ENCODE measurements around the gene BCAN. TPM values are rescaled to one million over a fixed set of nuclear protein-coding genes. Genes with fewer than 3 reads are reported as not detected.

Gene BCAN
- total RNA-seq, 1 donor from 2014 or later = not detected

- Mint-ChIP-seq H3K27me3 (ENCODE audit: insufficient read depth) (peaks cover 78% of the 10 kb centered on the region), H3K4me1 (ENCODE audit: low read depth) (peaks cover 42% of the 10 kb centered on the region), H3K27ac (no peak overlapping the region), H3K4me3 (peak overlapping the region; percentile 45), H3K9me3 (no peaks in the 10 kb centered on the region), H3K36me3 (ENCODE audit: low read depth) (peaks cover 5% of the 10 kb centered on the region)
- DNase-seq (ENCODE audit: low spot score) = no peak
- intact Hi-C loops (cut with micrococcal nuclease) = no loop called here
Observed at GRCh38 chr1:156642265-156643048, 540 bp downstream of the BCAN start.

- Mint-ChIP-seq H3K9me3 (no peaks in the 10 kb centered on the region), H3K27ac (peak overlapping the region; percentile 0), H3K27me3 (ENCODE audit: insufficient read depth) (peaks cover 81% of the 10 kb centered on the region), H3K4me1 (ENCODE audit: low read depth) (peaks cover 42% of the 10 kb centered on the region), H3K36me3 (ENCODE audit: low read depth) (peaks cover 5% of the 10 kb centered on the region), H3K4me3 (peak overlapping the region; percentile 45)
- DNase-seq (ENCODE audit: low spot score) = no peak
- intact Hi-C loops (cut with micrococcal nuclease) = no loop called here
Observed at GRCh38 chr1:156643049-156643777, 1.3 kb downstream of the BCAN start.

- peak overlapping the region; percentile 3 for H3K4me3 Mint-ChIP-seq
- H3K9me3 Mint-ChIP-seq = no peaks in the 10 kb centered on the region
- DNase-seq (ENCODE audit: low spot score) = peak; percentile 46
- H3K4me1 Mint-ChIP-seq (ENCODE audit: low read depth) = peaks cover 42% of the 10 kb centered on the region
- H3K27me3 Mint-ChIP-seq (ENCODE audit: insufficient read depth) = peaks cover 79% of the 10 kb centered on the region
- intact Hi-C loops (cut with micrococcal nuclease) = loop anchor here (1.0 kb wide), 1 partner anchor 16 kb away; no protein-coding TSS in a partner anchor
- H3K36me3 Mint-ChIP-seq (ENCODE audit: low read depth) = peaks cover 5% of the 10 kb centered on the region
- H3K27ac Mint-ChIP-seq = peak overlapping the region; percentile 0
Observed at GRCh38 chr1:156643778-156644092, 1.8 kb downstream of the BCAN start.

- intact Hi-C loops (cut with micrococcal nuclease) = loop anchor here (1.0 kb wide), 1 partner anchor 17 kb away; no protein-coding TSS in a partner anchor
- no peak for DNase-seq (ENCODE audit: low spot score)
- H3K36me3 Mint-ChIP-seq (ENCODE audit: low read depth) = peaks cover 5% of the 10 kb centered on the region
Observed at GRCh38 chr1:156644146-156644545, 2.2 kb downstream of the BCAN start.

GRCh38 chr1:156644640-156645039, 2.7 kb downstream of the BCAN start:
- H3K4me1 Mint-ChIP-seq (ENCODE audit: low read depth) = peaks cover 42% of the 10 kb centered on the region
- H3K36me3 Mint-ChIP-seq (ENCODE audit: low read depth) = peaks cover 5% of the 10 kb centered on the region
- no peak for DNase-seq (ENCODE audit: low spot score)
- intact Hi-C loops (cut with micrococcal nuclease) = loop anchor here (1.0 kb wide), 1 partner anchor 17 kb away; no protein-coding TSS in a partner anchor
- peaks cover 77% of the 10 kb centered on the region for H3K27me3 Mint-ChIP-seq (ENCODE audit: insufficient read depth)
- no peaks in the 10 kb centered on the region for H3K9me3 Mint-ChIP-seq
- H3K4me3 Mint-ChIP-seq = peak overlapping the region; percentile 16
- H3K27ac Mint-ChIP-seq = no peak overlapping the region

More at GRCh38 chr1:156644146-156644545, 2.2 kb downstream of the BCAN start:
- H3K4me1 Mint-ChIP-seq (ENCODE audit: low read depth) = peaks cover 42% of the 10 kb centered on the region
- H3K27me3 Mint-ChIP-seq (ENCODE audit: insufficient read depth) = peaks cover 79% of the 10 kb centered on the region
- no peak overlapping the region for H3K27ac Mint-ChIP-seq
- no peaks in the 10 kb centered on the region for H3K9me3 Mint-ChIP-seq
- no peak overlapping the region for H3K4me3 Mint-ChIP-seq

GRCh38 chr1:156645056-156645455, 3.1 kb downstream of the BCAN start:
- H3K4me3 Mint-ChIP-seq = no peak overlapping the region
- intact Hi-C loops (cut with micrococcal nuclease) = no loop called here

GRCh38 chr1:156645666-156646065, 3.7 kb downstream of the BCAN start:
- Mint-ChIP-seq H3K4me1 (ENCODE audit: low read depth) (peaks cover 42% of the 10 kb centered on the region), H3K27me3 (ENCODE audit: insufficient read depth) (peaks cover 73% of the 10 kb centered on the region), H3K4me3 (no peak overlapping the region), H3K27ac (no peak overlapping the region), H3K36me3 (ENCODE audit: low read depth) (peaks cover 5% of the 10 kb centered on the region), H3K9me3 (no peaks in the 10 kb centered on the region)
- intact Hi-C loops (cut with micrococcal nuclease) = no loop called here
- DNase-seq (ENCODE audit: low spot score) = no peak

More at GRCh38 chr1:156645056-156645455, 3.1 kb downstream of the BCAN start:
- H3K27me3 Mint-ChIP-seq (ENCODE audit: insufficient read depth) = peaks cover 75% of the 10 kb centered on the region
- no peak for DNase-seq (ENCODE audit: low spot score)
- no peaks in the 10 kb centered on the region for H3K9me3 Mint-ChIP-seq
- peaks cover 42% of the 10 kb centered on the region for H3K4me1 Mint-ChIP-seq (ENCODE audit: low read depth)
- peaks cover 5% of the 10 kb centered on the region for H3K36me3 Mint-ChIP-seq (ENCODE audit: low read depth)
- no peak overlapping the region for H3K27ac Mint-ChIP-seq

- Mint-ChIP-seq H3K4me1 (ENCODE audit: low read depth) (peaks cover 37% of the 10 kb centered on the region), H3K27me3 (ENCODE audit: insufficient read depth) (peaks cover 64% of the 10 kb centered on the region), H3K4me3 (no peak overlapping the region), H3K9me3 (no peaks in the 10 kb centered on the region), H3K36me3 (ENCODE audit: low read depth) (peaks cover 5% of the 10 kb centered on the region), H3K27ac (no peak overlapping the region)
- intact Hi-C loops (cut with micrococcal nuclease) = no loop called here
- DNase-seq (ENCODE audit: low spot score) = no peak
Observed at GRCh38 chr1:156646738-156647211, 4.9 kb downstream of the BCAN start.

- H3K4me1 Mint-ChIP-seq (ENCODE audit: low read depth) = peaks cover 35% of the 10 kb centered on the region
- intact Hi-C loops (cut with micrococcal nuclease) = no loop called here
- peaks cover 67% of the 10 kb centered on the region for H3K27me3 Mint-ChIP-seq (ENCODE audit: insufficient read depth)
- no peak overlapping the region for H3K4me3 Mint-ChIP-seq
- H3K27ac Mint-ChIP-seq = no peak overlapping the region
- H3K36me3 Mint-ChIP-seq (ENCODE audit: low read depth) = peaks cover 5% of the 10 kb centered on the region
- no peaks in the 10 kb centered on the region for H3K9me3 Mint-ChIP-seq
- no peak for DNase-seq (ENCODE audit: low spot score)
Observed at GRCh38 chr1:156647351-156647750, 5.4 kb downstream of the BCAN start.

GRCh38 chr1:156648496-156648895, 6.6 kb downstream of the BCAN start:
- Mint-ChIP-seq H3K4me3 (no peak overlapping the region), H3K27ac (no peak overlapping the region), H3K4me1 (ENCODE audit: low read depth) (peaks cover 24% of the 10 kb centered on the region), H3K27me3 (ENCODE audit: insufficient read depth) (peaks cover 63% of the 10 kb centered on the region), H3K9me3 (no peaks in the 10 kb centered on the region), H3K36me3 (ENCODE audit: low read depth) (peaks cover 3% of the 10 kb centered on the region)
- no peak for DNase-seq (ENCODE audit: low spot score)
- intact Hi-C loops (cut with micrococcal nuclease) = no loop called here

GRCh38 chr1:156648951-156649350, 7.0 kb downstream of the BCAN start:
- H3K27me3 Mint-ChIP-seq (ENCODE audit: insufficient read depth) = peaks cover 60% of the 10 kb centered on the region
- intact Hi-C loops (cut with micrococcal nuclease) = no loop called here
- no peaks in the 10 kb centered on the region for H3K9me3 Mint-ChIP-seq
- H3K4me3 Mint-ChIP-seq = no peak overlapping the region
- peaks cover 20% of the 10 kb centered on the region for H3K4me1 Mint-ChIP-seq (ENCODE audit: low read depth)
- H3K36me3 Mint-ChIP-seq (ENCODE audit: low read depth) = peaks cover 2% of the 10 kb centered on the region
- H3K27ac Mint-ChIP-seq = no peak overlapping the region
- no peak for DNase-seq (ENCODE audit: low spot score)

GRCh38 chr1:156652131-156652991, 10.4 kb downstream of the BCAN start:
- intact Hi-C loops (cut with micrococcal nuclease) = no loop called here
- no peak for DNase-seq (ENCODE audit: low spot score)
- Mint-ChIP-seq H3K27me3 (ENCODE audit: insufficient read depth) (peaks cover 69% of the 10 kb centered on the region), H3K36me3 (ENCODE audit: low read depth) (no peaks in the 10 kb centered on the region), H3K4me3 (no peak overlapping the region), H3K4me1 (ENCODE audit: low read depth) (peaks cover 8% of the 10 kb centered on the region), H3K9me3 (no peaks in the 10 kb centered on the region), H3K27ac (no peak overlapping the region)

All from activated T-helper 1 cell treated with anti-CD3 and anti-CD28 coated beads, Interleukin-12 subunit alpha, Interleukin-12 subunit beta, Interleukin-2, Interleukin-4 antibody, amounts not matched to agents 30 ng/mL and 10 ng/mL and 1 ng/mL, durations not matched to agents 14 hours and 24 hours and 36 hours (primary cell).